HCT116 (cell line): ENCODE measurements around the gene DDX39A. TPM values are rescaled to one million over a fixed set of nuclear protein-coding genes. Genes with fewer than 3 reads are reported as not detected.

Source experiments
- ATAC-seq: fragments of 200-7000 bp; cut with Tn5 transposase; 2 replicates; pipeline ENCODE4 v1.9.1; 2020; ENCODE audit warnings: mild to moderate bottlenecking, moderate library complexity
- BruUV-seq: library from RNA; stranded (reverse); fragments of 400-500 nt; replicated peaks from 2 replicates; lab custom pipeline; 2021; lab: Mats Ljungman, UMichigan
- CTCF ChIA-PET: fragments of 300-600 bp; sonication (Branson Sonifier 250); formaldehyde crosslinking; loops from one replicate; lab custom pipeline; 2021; ENCODE audit warnings: antibody characterized with exemption; lab: Charles Lee
- POLR2A ChIA-PET: fragments of 300-600, 350-600 bp; sonication (Branson Sonifier 250); formaldehyde crosslinking; loops from one replicate; lab custom pipeline; 2021; ENCODE audit warnings: antibody characterized with exemption; lab: Charles Lee
- RAD21 ChIA-PET, 2 experiments: fragments of 300-600 bp; sonication (Branson Sonifier 250); formaldehyde crosslinking; loops; one replicate each; lab custom pipeline; 2023; ENCODE audit warnings: low total read pairs in 2 of 2; ENCODE audit not compliant: uncharacterized antibody in 2 of 2, unreplicated experiment in 2 of 2, low non-redundant PET in 1 of 2; lab: Charles Lee
- DNase-seq: peaks from one replicate; pipeline ENCODE4 v3.0.0-alpha.2; 2010; ENCODE audit warnings: low read depth, low spot score
- H2AFZ ChIP-seq: fragments of 200-600 bp; shearing (Covaris generic), sonication (generic); 2 replicates; pipeline ENCODE4 v1.6.1; 2017; ENCODE audit warnings: low read depth, mixed run types, mixed read lengths, antibody characterized with exemption, low read length; ENCODE audit not compliant: poor library complexity, severe bottlenecking
- H3K27ac ChIP-seq: 2 replicates; pipeline ENCODE4 v1.5.1; 2012; ENCODE audit warnings: low read depth, low read length
- H3K27me3 ChIP-seq: fragments of 200-600 bp; sonication (generic); 2 replicates; pipeline ENCODE4 v1.6.1; 2016; ENCODE audit warnings: mixed run types, low read length, mixed read lengths; ENCODE audit not compliant: insufficient read depth
- H3K36me3 ChIP-seq, 2 experiments: fragments of 200-500 bp in 1 of 2; fragments of 200-600 bp in 1 of 2; sonication (Bioruptor generic) in 1 of 2; sonication (generic) in 1 of 2; 2 replicates each; pipeline versions ENCODE4 v1.5.1 to v1.6.1; 2014 to 2016; ENCODE audit warnings: low read length in 2 of 2, inconsistent platforms in 1 of 2, mixed read lengths in 1 of 2, mixed run types in 1 of 2; ENCODE audit not compliant: insufficient read depth in 2 of 2, control insufficient read depth in 1 of 2
- H3K4me1 ChIP-seq, 2 experiments: fragments of 200-600 bp in 1 of 2; sonication (generic) in 1 of 2; 2 replicates each; pipeline versions ENCODE4 v1.5.1 to v1.6.1; 2012 to 2017; ENCODE audit warnings: low read length in 2 of 2, inconsistent platforms in 1 of 2, mild to moderate bottlenecking in 1 of 2, mixed read lengths in 1 of 2, mixed run types in 1 of 2, moderate library complexity in 1 of 2; ENCODE audit not compliant: insufficient read depth in 2 of 2, control insufficient read depth in 1 of 2
- H3K4me2 ChIP-seq: fragments of 200-600 bp; sonication (generic); 2 replicates; pipeline ENCODE4 v1.6.1; 2017; ENCODE audit warnings: mixed run types, low read length, mixed read lengths
- H3K4me3 ChIP-seq, 2 experiments: fragments of 200-600 bp in 1 of 2; sonication (generic) in 1 of 2; replicated peaks in 1 of 2; 2 replicates each; pipeline ENCODE4 v1.5.1; 2011 to 2016; ENCODE audit warnings: low read length in 2 of 2, control low read depth in 1 of 2, low read depth in 1 of 2, mild to moderate bottlenecking in 1 of 2, mixed read lengths in 1 of 2, mixed run types in 1 of 2
- H3K79me2 ChIP-seq: fragments of 200-600 bp; sonication (generic); 2 replicates; pipeline ENCODE4 v1.6.1; 2017; ENCODE audit warnings: mild to moderate bottlenecking, mixed run types, low read length, moderate library complexity, mixed read lengths; ENCODE audit not compliant: insufficient read depth
- H3K9ac ChIP-seq: fragments of 200-600 bp; sonication (generic); 2 replicates; pipeline ENCODE4 v1.6.1; 2016; ENCODE audit warnings: low read length, mixed read lengths
- H3K9me2 ChIP-seq: fragments of 200-600 bp; sonication (generic), shearing (Covaris generic); 2 replicates; pipeline ENCODE4 v1.6.1; 2017; ENCODE audit warnings: mixed run types, mild to moderate bottlenecking, moderate library complexity; ENCODE audit not compliant: insufficient read depth
- H3K9me3 ChIP-seq, 2 experiments: fragments of 200-500 bp in 1 of 2; fragments of 200-600 bp in 1 of 2; sonication (Bioruptor generic) in 1 of 2; sonication (generic) in 1 of 2; 2 replicates each; pipeline ENCODE4 v1.6.1; 2014 to 2017; ENCODE audit warnings: low read length in 2 of 2, mixed read lengths in 2 of 2, inconsistent platforms in 1 of 2, low read depth in 1 of 2, mild to moderate bottlenecking in 1 of 2, mixed run types in 1 of 2, moderate library complexity in 1 of 2; ENCODE audit not compliant: control insufficient read depth in 1 of 2, insufficient read depth in 1 of 2
- H4K20me1 ChIP-seq: fragments of 200-600 bp; sonication (generic), shearing (Covaris generic); 2 replicates; pipeline ENCODE4 v1.6.1; 2017; ENCODE audit warnings: mixed run types, mild to moderate bottlenecking, moderate library complexity; ENCODE audit not compliant: insufficient read depth
- CEBPB ChIP-seq: IDR thresholded peaks from 2 replicates; pipeline ENCODE4 v1.6.1; 2012; ENCODE audit warnings: low read depth
- EGR1 ChIP-seq: IDR thresholded peaks from 2 replicates; pipeline ENCODE4 v1.6.1; 2012; ENCODE audit warnings: low read depth
- ELF1 ChIP-seq: IDR thresholded peaks from 2 replicates; pipeline ENCODE4 v1.6.1; 2012; ENCODE audit warnings: low read depth, borderline replicate concordance
- POLR2A ChIP-seq: IDR thresholded peaks from 2 replicates; pipeline ENCODE4 v1.7.0; 2011; ENCODE audit warnings: borderline replicate concordance; ENCODE audit not compliant: insufficient read depth, insufficient read length; ENCODE audit errors: extremely low read depth
- RAD21 ChIP-seq: IDR thresholded peaks from 2 replicates; pipeline ENCODE4 v1.6.1; 2012; ENCODE audit warnings: low read depth, mild to moderate bottlenecking
- SP1 ChIP-seq: IDR thresholded peaks from 2 replicates; pipeline ENCODE4 v1.6.1; 2012; ENCODE audit warnings: low read depth
- intact Hi-C: fragments of 100-400 bp; cut with micrococcal nuclease; formaldehyde crosslinking; loops from 2 replicates; pipeline ENCODE4 v1.10.0; 2022
- total RNA-seq: library from RNA; stranded (reverse); gene quantifications from one replicate; pipeline ENCODE4 v1.2.1, GENCODE V29; 2021; ENCODE audit not compliant: unreplicated experiment
- TF ChIP-seq, protein P1 (sequence below): IDR thresholded peaks from 2 replicates; pipeline ENCODE4 v1.6.1; 2012; ENCODE audit warnings: low read depth
- TF ChIP-seq, protein P2 (sequence below), 3 experiments: fragments of 200-600 bp in 1 of 3; sonication (generic) in 1 of 3; IDR thresholded peaks in 2 of 3; conservative IDR thresholded peaks in 1 of 3; 2 replicates each; pipeline ENCODE4 v1.5.1; 2012 to 2017; ENCODE audit warnings: low read depth in 2 of 3, low read length in 2 of 3, antibody characterized with exemption in 1 of 3, borderline replicate concordance in 1 of 3, control low read depth in 1 of 3, mild to moderate bottlenecking in 1 of 3, mixed read lengths in 1 of 3, mixed run types in 1 of 3, moderate library complexity in 1 of 3; ENCODE audit not compliant: insufficient read depth in 1 of 3

DDX39A gene
- total RNA-seq, 1 experiment from 2014 or later: 152 TPM

DNA sequence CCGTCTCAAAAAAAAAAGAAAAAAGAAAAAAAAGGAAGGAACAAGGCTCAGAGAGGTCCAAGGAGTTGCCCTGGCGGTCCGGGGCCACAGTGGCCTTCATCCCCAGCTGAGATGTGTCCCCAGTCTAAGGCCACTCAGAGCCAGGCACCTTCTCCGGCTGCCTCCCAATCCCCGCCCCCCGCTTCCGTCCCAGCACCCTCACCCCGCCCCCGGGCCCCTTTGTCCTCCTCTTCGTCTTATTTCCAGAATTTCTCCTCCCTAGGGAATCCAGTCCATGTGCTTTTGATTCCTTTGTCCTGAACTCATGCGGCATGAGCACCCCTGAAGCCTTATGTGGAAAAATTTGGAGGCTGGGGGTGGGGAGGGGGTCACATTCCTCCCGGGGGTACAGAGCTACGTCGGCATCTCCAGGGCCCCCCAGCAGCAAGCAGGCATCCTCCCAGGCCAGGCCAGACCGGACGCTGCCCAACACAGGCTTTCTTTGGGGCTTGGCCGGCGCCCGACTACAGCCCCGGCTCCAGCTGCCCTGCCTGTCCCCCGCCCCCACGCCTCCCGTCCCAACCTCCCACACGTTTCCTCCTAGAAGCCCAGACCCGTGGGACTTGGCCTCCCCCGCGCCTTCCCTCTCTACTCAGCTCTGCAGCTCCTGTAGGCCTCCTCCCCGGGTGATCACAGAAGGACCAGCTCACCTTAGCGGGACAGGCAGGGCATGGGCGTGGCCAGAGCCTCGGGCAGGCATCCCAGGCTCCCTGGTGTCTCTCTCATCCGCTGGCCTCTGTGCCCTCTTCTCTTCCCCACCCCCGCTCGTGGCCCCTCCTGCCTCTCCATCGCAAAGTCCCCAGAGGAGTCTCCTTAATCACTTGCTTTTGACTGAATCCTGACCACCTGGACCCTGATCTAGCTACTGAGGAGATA lies 55.7 kb downstream of the DDX39A start (continued):
- TF ChIP-seq, protein P1, sequence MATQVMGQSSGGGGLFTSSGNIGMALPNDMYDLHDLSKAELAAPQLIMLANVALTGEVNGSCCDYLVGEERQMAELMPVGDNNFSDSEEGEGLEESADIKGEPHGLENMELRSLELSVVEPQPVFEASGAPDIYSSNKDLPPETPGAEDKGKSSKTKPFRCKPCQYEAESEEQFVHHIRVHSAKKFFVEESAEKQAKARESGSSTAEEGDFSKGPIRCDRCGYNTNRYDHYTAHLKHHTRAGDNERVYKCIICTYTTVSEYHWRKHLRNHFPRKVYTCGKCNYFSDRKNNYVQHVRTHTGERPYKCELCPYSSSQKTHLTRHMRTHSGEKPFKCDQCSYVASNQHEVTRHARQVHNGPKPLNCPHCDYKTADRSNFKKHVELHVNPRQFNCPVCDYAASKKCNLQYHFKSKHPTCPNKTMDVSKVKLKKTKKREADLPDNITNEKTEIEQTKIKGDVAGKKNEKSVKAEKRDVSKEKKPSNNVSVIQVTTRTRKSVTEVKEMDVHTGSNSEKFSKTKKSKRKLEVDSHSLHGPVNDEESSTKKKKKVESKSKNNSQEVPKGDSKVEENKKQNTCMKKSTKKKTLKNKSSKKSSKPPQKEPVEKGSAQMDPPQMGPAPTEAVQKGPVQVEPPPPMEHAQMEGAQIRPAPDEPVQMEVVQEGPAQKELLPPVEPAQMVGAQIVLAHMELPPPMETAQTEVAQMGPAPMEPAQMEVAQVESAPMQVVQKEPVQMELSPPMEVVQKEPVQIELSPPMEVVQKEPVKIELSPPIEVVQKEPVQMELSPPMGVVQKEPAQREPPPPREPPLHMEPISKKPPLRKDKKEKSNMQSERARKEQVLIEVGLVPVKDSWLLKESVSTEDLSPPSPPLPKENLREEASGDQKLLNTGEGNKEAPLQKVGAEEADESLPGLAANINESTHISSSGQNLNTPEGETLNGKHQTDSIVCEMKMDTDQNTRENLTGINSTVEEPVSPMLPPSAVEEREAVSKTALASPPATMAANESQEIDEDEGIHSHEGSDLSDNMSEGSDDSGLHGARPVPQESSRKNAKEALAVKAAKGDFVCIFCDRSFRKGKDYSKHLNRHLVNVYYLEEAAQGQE: no peak
- TF ChIP-seq POLR2A (peak; percentile 60), SP1 (peak; percentile 44; the same call in 1 of the 2 replicates), CEBPB (no peak)

DNA sequence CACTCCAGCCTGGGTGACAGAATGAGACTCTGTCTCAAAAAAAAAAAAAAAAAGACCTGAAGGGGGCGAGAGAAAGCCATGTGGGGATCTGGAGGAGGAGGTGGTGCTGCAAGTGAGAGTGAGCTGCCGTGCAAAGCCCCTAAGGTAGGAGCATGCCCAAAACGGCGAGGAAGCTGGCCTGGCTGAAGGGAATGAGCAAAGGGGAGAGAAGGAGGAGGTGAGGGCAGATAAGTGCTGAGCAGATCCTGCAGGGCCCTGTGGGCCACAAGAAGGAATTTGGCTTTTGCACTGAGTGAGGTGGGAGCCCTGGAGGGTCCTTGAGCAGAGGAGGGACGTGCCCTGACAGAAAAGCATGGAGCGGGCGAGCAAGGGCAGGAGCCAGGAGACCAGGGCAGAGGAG lies 57.3 kb downstream of the DDX39A start:
- Histone ChIP-seq H3K9me3 (no peaks in the 10 kb centered on the region), H3K27me3 (no peaks in the 10 kb centered on the region), H3K4me1 (peaks cover 30 to 41% of the 10 kb centered on the region in 2 experiments), H3K9ac (no peak overlapping the region), H3K4me2 (peak overlapping the region; percentile 27; the same call in 1 of the 2 replicates), H3K4me3 (no peak overlapping the region), H3K27ac (peak overlapping the region; percentile 46; the same call in 1 of the 2 replicates), H3K79me2 (no peaks in the 10 kb centered on the region), H3K9me2 (no peaks in the 10 kb centered on the region), H2AFZ (no peak overlapping the region), H4K20me1 (no peaks in the 10 kb centered on the region), H3K36me3 (no peaks in the 10 kb centered on the region)
- TF ChIP-seq, protein P2, sequence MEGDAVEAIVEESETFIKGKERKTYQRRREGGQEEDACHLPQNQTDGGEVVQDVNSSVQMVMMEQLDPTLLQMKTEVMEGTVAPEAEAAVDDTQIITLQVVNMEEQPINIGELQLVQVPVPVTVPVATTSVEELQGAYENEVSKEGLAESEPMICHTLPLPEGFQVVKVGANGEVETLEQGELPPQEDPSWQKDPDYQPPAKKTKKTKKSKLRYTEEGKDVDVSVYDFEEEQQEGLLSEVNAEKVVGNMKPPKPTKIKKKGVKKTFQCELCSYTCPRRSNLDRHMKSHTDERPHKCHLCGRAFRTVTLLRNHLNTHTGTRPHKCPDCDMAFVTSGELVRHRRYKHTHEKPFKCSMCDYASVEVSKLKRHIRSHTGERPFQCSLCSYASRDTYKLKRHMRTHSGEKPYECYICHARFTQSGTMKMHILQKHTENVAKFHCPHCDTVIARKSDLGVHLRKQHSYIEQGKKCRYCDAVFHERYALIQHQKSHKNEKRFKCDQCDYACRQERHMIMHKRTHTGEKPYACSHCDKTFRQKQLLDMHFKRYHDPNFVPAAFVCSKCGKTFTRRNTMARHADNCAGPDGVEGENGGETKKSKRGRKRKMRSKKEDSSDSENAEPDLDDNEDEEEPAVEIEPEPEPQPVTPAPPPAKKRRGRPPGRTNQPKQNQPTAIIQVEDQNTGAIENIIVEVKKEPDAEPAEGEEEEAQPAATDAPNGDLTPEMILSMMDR (IDR thresholded peaks at IDR 0.05 in 2 of 3, conservative IDR thresholded peaks at IDR 0.05 in 1 of 3; ENCODE audit: borderline replicate concordance in 1 of 3, insufficient read depth in 1 of 3, low read depth in 2 of 3, low read length in 2 of 3): peak in 2 of 3 experiments; percentile 33 to 56; a peak in 1 of 6 replicates
- TF ChIP-seq EGR1: no peak
- TF ChIP-seq RAD21: peak; percentile 70
- no peak for TF ChIP-seq ELF1
- DNase-seq: no peak
- POLR2A ChIA-PET: interaction anchor here (0.7 to 2.0 kb wide), 4 partner anchors 44 to 330 kb away, joined by 3 to 6 read pairs (median 4); partner anchors contain the start of genes ASF1B, DNAJB1 and IL27RA
- RAD21 ChIA-PET: interaction anchor here (0.6 to 1.4 kb wide), 5 partner anchors 22 to 49 kb away, joined by 3 to 5 read pairs (median 3); no protein-coding TSS in a partner anchor
- ATAC-seq: no peak
- CTCF ChIA-PET: interaction anchor here (0.7 to 1.5 kb wide), 6 partner anchors 8 to 118 kb away, joined by 3 to 9 read pairs (median 4); partner anchors contain the start of gene ADGRE5
- intact Hi-C loops: loop anchor here (2.0 to 5.0 kb wide), 2 partner anchors 45 to 120 kb away; no protein-coding TSS in a partner anchor
- TSS peak; percentile 61 for BruUV-seq
